Neuronal stem cell (in vitro differentiated cells): ENCODE results near the gene MYO3B.

Experiments used
- DNase-seq: peaks from one replicate; pipeline ENCODE4 v3.0.0-alpha.2; 2013; ENCODE audit warnings: low spot score
- H2AFZ ChIP-seq: one replicate; pipeline ENCODE4 v1.6.1; 2013; ENCODE audit warnings: mild to moderate bottlenecking, low read length, inconsistent platforms
- H2AK5ac ChIP-seq: 2 replicates; pipeline ENCODE4 v1.6.1; 2013; ENCODE audit warnings: low read depth, mild to moderate bottlenecking, inconsistent platforms, low read length, moderate library complexity, mixed read lengths
- H2BK120ac ChIP-seq: 2 replicates; pipeline ENCODE4 v1.6.1; 2013; ENCODE audit warnings: low read depth, mild to moderate bottlenecking, inconsistent platforms, low read length, moderate library complexity, mixed read lengths
- H2BK12ac ChIP-seq: one replicate; pipeline ENCODE4 v1.6.1; 2013; ENCODE audit warnings: low read length, inconsistent platforms
- H2BK15ac ChIP-seq: 2 replicates; pipeline ENCODE4 v1.6.1; 2013; ENCODE audit warnings: mild to moderate bottlenecking, low read length, inconsistent platforms, mixed read lengths
- H2BK5ac ChIP-seq: one replicate; pipeline ENCODE4 v1.6.1; 2013; ENCODE audit warnings: inconsistent platforms, mild to moderate bottlenecking, low read length, moderate library complexity
- H3K14ac ChIP-seq: one replicate; pipeline ENCODE4 v1.6.1; 2013; ENCODE audit warnings: low read length, inconsistent platforms
- H3K18ac ChIP-seq: 2 replicates; pipeline ENCODE4 v1.6.1; 2013; ENCODE audit warnings: low read length, inconsistent platforms
- H3K23ac ChIP-seq: 2 replicates; pipeline ENCODE4 v1.6.1; 2013; ENCODE audit warnings: low read depth, mild to moderate bottlenecking, mixed read lengths, low read length, inconsistent platforms; ENCODE audit not compliant: poor library complexity
- H3K27ac ChIP-seq: replicated peaks from 3 replicates; pipeline ENCODE4 v1.5.1; 2013; ENCODE audit warnings: low read length, inconsistent platforms
- H3K27me3 ChIP-seq, 3 experiments: 2 replicates each; pipeline ENCODE4 v1.6.1; 2013; ENCODE audit warnings: low read length in 3 of 3, mild to moderate bottlenecking in 2 of 3, inconsistent platforms in 1 of 3, low read depth in 1 of 3, mixed read lengths in 1 of 3, moderate library complexity in 1 of 3; ENCODE audit not compliant: control insufficient read depth in 3 of 3, insufficient read depth in 3 of 3
- H3K36me3 ChIP-seq, 2 donors: replicated peaks in 1 of 2; 2 replicates each; pipeline ENCODE4 v1.6.1; 2013; ENCODE audit warnings: low read length in 2 of 2; ENCODE audit not compliant: control insufficient read depth in 2 of 2, insufficient read depth in 2 of 2
- H3K4ac ChIP-seq: 2 replicates; pipeline ENCODE4 v1.6.1; 2013; ENCODE audit warnings: inconsistent platforms, mild to moderate bottlenecking, low read length, moderate library complexity
- H3K4me1 ChIP-seq, 2 donors: 1 replicate in 1 of 2; 2 replicates in 1 of 2; pipeline ENCODE4 v1.6.1; 2013; ENCODE audit warnings: low read length in 2 of 2, low read depth in 1 of 2; ENCODE audit not compliant: control insufficient read depth in 2 of 2, insufficient read depth in 1 of 2
- H3K4me2 ChIP-seq: one replicate; pipeline ENCODE4 v1.6.1; 2013; ENCODE audit warnings: mild to moderate bottlenecking, low read length, inconsistent platforms; ENCODE audit not compliant: insufficient read depth, poor library complexity, severe bottlenecking
- H3K4me3 ChIP-seq, 2 donors: 2 replicates each; pipeline ENCODE4 v1.5.1; 2013; ENCODE audit warnings: low read length in 2 of 2, mild to moderate bottlenecking in 2 of 2, inconsistent platforms in 1 of 2, moderate library complexity in 1 of 2
- H3K79me1 ChIP-seq: one replicate; pipeline ENCODE4 v1.6.1; 2013; ENCODE audit warnings: low read depth, mild to moderate bottlenecking, inconsistent platforms, low read length, moderate library complexity
- H3K9ac ChIP-seq: one replicate; pipeline ENCODE4 v1.6.1; 2013; ENCODE audit warnings: mild to moderate bottlenecking, low read depth, low read length, inconsistent platforms; ENCODE audit not compliant: poor library complexity
- H3K9me3 ChIP-seq, 2 donors: replicated peaks in 1 of 2; 2 replicates each; pipeline versions ENCODE3 to v1.6.1; 2013; ENCODE audit warnings: low read length in 2 of 2, mild to moderate bottlenecking in 2 of 2, inconsistent platforms in 1 of 2, low read depth in 1 of 2, mixed read lengths in 1 of 2, moderate library complexity in 1 of 2; ENCODE audit not compliant: control insufficient read depth in 2 of 2, insufficient read depth in 1 of 2
- H4K8ac ChIP-seq: one replicate; pipeline ENCODE4 v1.6.1; 2013; ENCODE audit warnings: low read depth, mild to moderate bottlenecking, inconsistent platforms, low read length, moderate library complexity
- H4K91ac ChIP-seq: one replicate; pipeline ENCODE4 v1.6.1; 2013; ENCODE audit warnings: low read length, low read depth, mild to moderate bottlenecking, inconsistent platforms; ENCODE audit not compliant: poor library complexity
- WGBS, 2 donors: extraction: QIAGEN DNeasy Blood & Tissue Kit; methylation state at CpG; one replicate each; pipeline ENCODE4 v1.1.7; 2013; ENCODE audit warnings: missing lambda C conversion rate in 2 of 2, mixed read lengths in 1 of 2; ENCODE audit not compliant: insufficient read length in 2 of 2, insufficient replicate concordance in 1 of 2; ENCODE audit errors: extremely low coverage in 2 of 2; 5-methylcytosine and 5-hydroxymethylcytosine counted together

Gene MYO3B

DNA sequence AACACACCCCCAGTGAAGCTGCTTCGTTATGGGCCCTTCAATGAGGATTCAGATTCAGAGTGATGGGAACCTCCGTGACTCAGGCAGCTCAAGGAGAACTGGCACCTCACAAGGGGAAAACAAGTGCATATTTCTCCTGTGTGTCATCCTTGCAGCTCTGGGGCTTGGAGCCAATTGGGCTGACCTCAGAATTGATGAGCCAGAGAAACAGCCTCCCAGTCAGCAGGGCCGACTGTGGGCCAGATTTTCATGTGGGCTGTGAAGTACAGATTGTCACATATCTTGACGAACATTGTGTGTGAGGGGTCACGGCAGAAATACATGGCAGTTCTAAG, 347.6 kb downstream of the MYO3B start:
- no CpG with 5 or more reads among the region's 5 CpGs for WGBS, 2 donors

DNA sequence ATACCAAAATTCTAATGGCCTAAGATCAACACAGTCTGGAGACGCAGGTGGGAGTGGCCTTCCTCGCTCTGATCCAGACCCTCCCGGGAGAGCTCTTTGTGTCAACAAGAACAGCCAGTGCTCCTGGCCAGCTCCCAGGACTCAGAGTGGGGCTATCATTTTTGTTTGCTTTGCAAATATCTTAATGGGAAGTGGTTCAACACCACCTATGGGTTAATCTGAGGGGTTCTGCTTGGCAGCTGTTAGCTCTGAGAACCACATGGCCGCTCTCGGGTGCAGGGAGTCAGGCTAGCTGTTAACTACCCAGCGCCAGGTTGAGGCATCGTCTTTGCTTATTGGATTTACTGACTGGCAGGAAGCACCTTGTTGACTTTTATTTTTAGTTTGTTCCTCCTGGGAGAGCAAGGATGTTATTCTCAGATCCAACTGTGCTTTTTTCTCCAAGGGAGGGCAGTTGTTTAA, 352.4 kb downstream of the MYO3B start:
- no peaks in the 10 kb centered on the region for H3K79me1 ChIP-seq
- no CpG with 5 or more reads among the region's 7 CpGs for WGBS, 2 donors
- no peaks in the 10 kb centered on the region for H3K9me3 ChIP-seq
- H3K27me3 ChIP-seq = peaks cover 0 to 3% (median 0%) of the 10 kb centered on the region in 3 experiments
- peak overlapping the region; percentile 73 for H2AFZ ChIP-seq
- H2BK5ac ChIP-seq = no peak overlapping the region
- no peak overlapping the region for H3K14ac ChIP-seq
- H4K91ac ChIP-seq = no peak overlapping the region
- no peak overlapping the region for H3K18ac ChIP-seq
- no peak overlapping the region for H3K4me2 ChIP-seq
- no peak overlapping the region for H3K23ac ChIP-seq
- H3K4me1 ChIP-seq = peaks cover 0 to 7% of the 10 kb centered on the region in 2 donors
- no peak overlapping the region for H3K27ac ChIP-seq
- H2BK120ac ChIP-seq = no peak overlapping the region
- no peak overlapping the region for H3K9ac ChIP-seq
- H3K4me3 ChIP-seq = no peak overlapping the region
- H2AK5ac ChIP-seq = no peak overlapping the region
- H2BK15ac ChIP-seq = no peak overlapping the region
- H3K36me3 ChIP-seq = peaks cover 0 to 2% of the 10 kb centered on the region in 2 donors
- DNase-seq = peak; percentile 15
- no peak overlapping the region for H3K4ac ChIP-seq
- no peak overlapping the region for H4K8ac ChIP-seq
- no peak overlapping the region for H2BK12ac ChIP-seq

More for the DNA sequence above, 347.6 kb downstream of the MYO3B start:
- H3K9me3 ChIP-seq = no peaks in the 10 kb centered on the region
- no peak overlapping the region for H3K9ac ChIP-seq
- DNase-seq = no peak
- H3K14ac ChIP-seq = no peak overlapping the region
- no peak overlapping the region for H3K18ac ChIP-seq
- H2AFZ ChIP-seq = no peak overlapping the region
- H4K8ac ChIP-seq = no peak overlapping the region
- H2BK12ac ChIP-seq = no peak overlapping the region
- H3K4me3 ChIP-seq = no peak overlapping the region
- no peak overlapping the region for H4K91ac ChIP-seq
- no peak overlapping the region for H2AK5ac ChIP-seq
- no peak overlapping the region for H3K27ac ChIP-seq
- no peak overlapping the region for H2BK5ac ChIP-seq
- H3K4me1 ChIP-seq = peaks cover 0 to 11% of the 10 kb centered on the region in 2 donors
- H3K4ac ChIP-seq = no peak overlapping the region
- H3K79me1 ChIP-seq = no peaks in the 10 kb centered on the region
- no peak overlapping the region for H3K4me2 ChIP-seq
- no peak overlapping the region for H2BK15ac ChIP-seq
- no peak overlapping the region for H3K23ac ChIP-seq
- H3K36me3 ChIP-seq = peaks cover 0 to 1% of the 10 kb centered on the region in 2 donors
- no peak overlapping the region for H2BK120ac ChIP-seq
- H3K27me3 ChIP-seq = peaks cover 0 to 3% (median 0%) of the 10 kb centered on the region in 3 experiments

DNA sequence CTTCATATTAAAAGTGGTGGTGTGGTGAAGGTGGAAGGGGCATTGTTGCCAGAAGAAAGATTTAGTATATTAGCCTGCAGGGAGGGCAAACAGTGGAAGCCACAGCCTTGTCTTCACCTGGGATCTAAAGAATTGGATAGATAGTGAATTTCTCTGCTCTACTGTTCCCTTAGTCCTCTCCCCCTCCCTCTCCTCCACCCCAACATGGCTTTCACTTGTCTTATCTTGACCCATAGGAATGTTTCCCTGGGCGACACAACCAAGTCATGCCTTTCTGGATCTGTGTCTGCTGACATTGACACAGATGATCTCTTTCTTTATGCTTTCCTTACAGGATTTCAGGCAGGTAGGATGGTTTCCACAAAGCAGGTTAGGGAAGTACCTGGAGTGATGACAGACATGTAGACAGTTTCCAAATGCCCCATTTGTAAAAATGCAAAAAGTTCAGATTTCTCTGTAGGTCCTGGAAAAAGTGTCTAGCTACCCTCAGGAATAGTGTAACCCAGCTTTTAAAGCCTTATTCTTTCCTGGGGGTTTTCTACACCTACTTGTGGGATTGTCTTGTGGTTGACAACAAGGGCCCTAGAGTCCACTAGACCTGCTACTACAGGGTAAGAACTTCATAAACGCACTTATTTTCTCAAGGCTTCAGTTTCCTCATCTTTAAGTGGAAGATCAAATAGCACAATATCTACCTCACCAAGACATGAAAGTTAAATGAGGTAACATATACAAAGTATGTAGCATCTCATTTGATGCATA, 353.0 kb downstream of the MYO3B start:
- DNase-seq = no peak
- Histone ChIP-seq H2BK15ac (no peak overlapping the region), H2AK5ac (no peak overlapping the region), H3K27me3 (peaks cover 0 to 6% (median 0%) of the 10 kb centered on the region in 3 experiments), H3K36me3 (peaks cover 0 to 2% of the 10 kb centered on the region in 2 donors), H4K91ac (no peak overlapping the region), H3K9ac (no peak overlapping the region), H3K79me1 (no peaks in the 10 kb centered on the region), H3K27ac (no peak overlapping the region), H4K8ac (no peak overlapping the region), H3K4me2 (no peak overlapping the region), H2BK5ac (no peak overlapping the region), H3K4me3 (no peak overlapping the region), H2AFZ (no peak overlapping the region), H3K9me3 (no peaks in the 10 kb centered on the region), H3K4me1 (peaks cover 0 to 3% of the 10 kb centered on the region in 2 donors), H3K4ac (no peak overlapping the region), H3K23ac (no peak overlapping the region), H3K18ac (no peak overlapping the region), H2BK120ac (no peak overlapping the region), H3K14ac (no peak overlapping the region), H2BK12ac (no peak overlapping the region)
- no CpG with 5 or more reads among the region's 2 CpGs for WGBS, 2 donors

DNA sequence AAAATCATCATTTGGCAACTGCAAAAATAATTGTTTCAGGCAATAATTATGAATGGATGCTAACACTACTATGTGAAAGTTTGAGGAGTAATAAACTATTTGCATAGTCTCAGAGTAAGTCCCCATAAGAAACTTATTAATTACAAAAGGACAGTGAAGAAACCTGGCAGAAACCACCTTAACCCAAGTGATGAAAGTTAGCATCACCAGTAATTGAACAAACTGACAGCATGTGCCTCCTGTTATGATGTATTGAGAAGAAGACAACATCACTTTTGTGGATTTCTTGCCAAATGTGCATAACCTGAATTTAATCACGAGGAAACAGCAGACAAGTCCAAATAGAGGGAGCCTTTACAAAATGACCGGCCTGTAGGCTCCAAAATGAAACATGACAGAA, 353.9 kb downstream of the MYO3B start:
- H3K4me3 ChIP-seq = no peak overlapping the region
- H3K36me3 ChIP-seq = peaks cover 0 to 2% of the 10 kb centered on the region in 2 donors
- no peak overlapping the region for H3K4ac ChIP-seq
- H2AK5ac ChIP-seq = no peak overlapping the region
- no peak overlapping the region for H3K18ac ChIP-seq
- no peaks in the 10 kb centered on the region for H3K79me1 ChIP-seq
- H2BK12ac ChIP-seq = no peak overlapping the region
- H3K9ac ChIP-seq = no peak overlapping the region
- no CpG with 5 or more reads among the region's 2 CpGs for WGBS, 2 donors
- H3K14ac ChIP-seq = no peak overlapping the region
- H2BK120ac ChIP-seq = no peak overlapping the region
- DNase-seq = no peak
- no peaks in the 10 kb centered on the region for H3K9me3 ChIP-seq
- no peak overlapping the region for H2BK15ac ChIP-seq
- peaks cover 0 to 6% (median 0%) of the 10 kb centered on the region in 3 experiments for H3K27me3 ChIP-seq
- H4K8ac ChIP-seq = no peak overlapping the region
- H3K4me2 ChIP-seq = no peak overlapping the region
- H2AFZ ChIP-seq = no peak overlapping the region
- H3K27ac ChIP-seq = no peak overlapping the region
- peaks cover 0 to 3% of the 10 kb centered on the region in 2 donors for H3K4me1 ChIP-seq
- H4K91ac ChIP-seq = no peak overlapping the region
- H2BK5ac ChIP-seq = no peak overlapping the region
- no peak overlapping the region for H3K23ac ChIP-seq
